Stimulated activated CD4-positive, alpha-beta T cell treated with anti-CD3 and anti-CD28 coated beads, Interleukin-12 subunit alpha, Interleukin-12 subunit beta, amount 100 ng/mL, for 24 hours (primary cell): ENCODE measurements around the gene SVOP.

Source experiments
- DNase-seq, 2 experiments: peaks; one replicate each; pipeline ENCODE4 v3.0.0-alpha.2; 2020; ENCODE audit warnings: low read depth in 2 of 2

Gene SVOP

DNA sequence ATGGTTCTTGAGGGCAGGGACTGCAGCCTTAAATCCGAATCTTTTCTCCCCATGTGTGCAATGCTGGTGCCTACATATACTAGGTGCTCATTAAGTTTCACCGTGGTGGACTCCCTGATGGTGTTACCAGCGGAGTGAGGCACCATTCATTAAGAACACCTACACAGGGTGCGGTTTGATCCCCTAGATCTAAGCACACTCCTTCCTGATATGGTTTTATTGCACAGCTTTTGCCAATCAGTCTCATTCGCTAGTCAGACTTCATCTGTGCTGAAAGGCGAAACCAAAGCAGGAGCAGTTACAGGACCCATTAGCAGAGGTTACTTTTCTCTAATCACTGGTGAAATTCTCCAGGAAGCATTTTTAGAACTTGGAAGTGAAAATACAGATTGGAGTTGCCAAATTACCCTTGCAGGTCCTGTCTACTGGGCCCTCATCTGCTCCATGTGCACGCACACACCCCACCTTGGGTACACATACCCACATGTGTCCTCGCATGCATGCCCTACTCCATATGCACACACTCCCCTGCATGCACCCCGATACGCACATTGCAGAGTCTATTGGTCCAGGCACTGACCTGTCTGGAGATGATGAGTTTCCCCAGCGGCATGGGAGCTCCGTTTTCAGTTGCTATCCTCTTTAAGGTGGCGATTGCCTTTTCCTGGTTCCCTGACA is 82.5 kb downstream of the SVOP start:
- DNase-seq, result no peak

GRCh38 chr12:108935159-108935763 is 85.6 kb downstream of the SVOP start:
- no peak for DNase-seq

DNA sequence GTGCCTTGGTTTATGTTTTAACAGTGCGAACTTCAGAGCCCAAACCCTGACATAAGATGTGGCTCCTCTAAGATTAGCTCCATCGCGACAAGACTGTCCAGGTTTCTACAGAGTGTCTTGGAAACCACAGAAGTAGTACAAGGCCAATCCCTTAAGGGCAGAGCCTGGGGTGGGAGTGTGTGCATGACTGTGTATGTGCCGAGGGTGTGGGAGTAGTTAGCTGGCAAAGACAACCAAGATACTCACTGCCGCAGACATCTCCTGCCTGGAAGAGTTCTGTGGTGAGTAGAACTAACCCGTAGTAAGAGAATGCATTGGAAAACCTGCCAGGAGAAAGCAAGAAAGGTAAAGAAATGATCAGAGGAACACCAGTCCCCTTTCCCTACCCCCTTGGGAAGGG is 86.9 kb downstream of the SVOP start:
- DNase-seq, result no peak

- no peak for DNase-seq
Observed at GRCh38 chr12:108930756-108931155, 90.1 kb downstream of the SVOP start.

DNA sequence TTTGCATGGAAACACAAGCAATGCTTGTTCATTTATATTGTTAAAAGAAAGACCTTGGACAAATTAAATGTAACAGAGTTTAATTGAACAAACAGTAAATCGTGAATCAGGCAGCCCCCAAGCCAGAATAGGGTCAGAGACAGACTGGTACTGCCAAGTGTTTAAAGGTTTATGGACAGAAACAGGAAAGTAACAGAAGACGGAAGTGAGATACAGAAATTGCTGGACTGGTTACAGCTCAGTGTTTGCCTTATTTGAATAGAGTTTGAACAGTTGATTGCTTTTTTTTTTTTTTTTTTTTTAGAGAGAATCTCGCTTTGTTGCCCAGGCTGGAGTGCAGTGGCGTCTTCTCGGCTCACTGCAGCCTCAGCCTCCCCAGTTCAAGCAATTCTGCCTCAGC is 90.7 kb downstream of the SVOP start:
- DNase-seq, result no peak

GRCh38 chr12:108928695-108929094 is 92.2 kb downstream of the SVOP start:
- DNase-seq, result no peak

GRCh38 chr12:108922918-108923317 is 98.0 kb downstream of the SVOP start:
- no peak for DNase-seq

GRCh38 chr12:108921946-108922345 is 98.9 kb downstream of the SVOP start:
- DNase-seq, result no peak

GRCh38 chr12:108918960-108919642 is 101.8 kb downstream of the SVOP start:
- DNase-seq, result no peak

DNA sequence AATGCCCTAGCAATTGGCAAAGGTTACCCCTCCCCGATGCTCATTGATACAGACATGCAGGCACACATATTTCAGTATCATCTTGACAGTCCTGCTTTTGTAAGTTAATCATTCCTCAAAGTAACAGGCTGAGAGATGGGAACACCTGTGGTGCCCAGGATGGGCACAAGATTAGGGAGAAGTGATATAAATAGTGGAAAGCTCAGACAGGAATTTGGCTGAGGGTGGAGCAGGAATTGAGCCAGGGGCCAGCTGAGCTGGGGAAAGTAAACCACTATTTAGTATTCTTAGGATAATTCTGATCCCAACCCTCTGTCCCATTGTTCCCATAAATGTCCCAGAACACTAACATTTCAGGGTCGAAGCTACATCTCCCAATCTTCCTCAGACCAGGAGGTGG is 102.7 kb downstream of the SVOP start:
- no peak for DNase-seq

DNA sequence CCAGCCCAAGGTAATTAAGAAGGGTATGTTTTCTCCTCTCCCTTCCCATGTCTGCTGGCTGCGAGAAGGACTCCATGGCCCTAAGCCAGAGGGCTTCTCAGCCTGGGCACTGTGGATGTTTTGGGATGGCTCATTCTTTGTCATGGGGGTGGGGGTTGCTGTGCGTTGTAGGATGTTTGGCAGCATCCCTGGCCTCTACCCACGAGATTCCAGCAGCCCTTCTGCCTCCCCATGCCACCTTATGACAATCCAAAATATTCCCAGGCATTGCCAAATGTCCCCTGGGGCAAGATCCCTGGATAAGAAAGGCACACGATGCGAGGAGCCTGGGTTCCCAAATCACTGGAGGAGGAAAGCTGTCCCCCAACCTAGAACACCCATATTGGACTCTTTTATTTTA is 104.5 kb downstream of the SVOP start:
- no peak for DNase-seq

- no peak for DNase-seq
Observed at GRCh38 chr12:108915632-108916133, 105.2 kb downstream of the SVOP start.

GRCh38 chr12:108914121-108914531 is 106.7 kb downstream of the SVOP start:
- DNase-seq, result no peak

DNA sequence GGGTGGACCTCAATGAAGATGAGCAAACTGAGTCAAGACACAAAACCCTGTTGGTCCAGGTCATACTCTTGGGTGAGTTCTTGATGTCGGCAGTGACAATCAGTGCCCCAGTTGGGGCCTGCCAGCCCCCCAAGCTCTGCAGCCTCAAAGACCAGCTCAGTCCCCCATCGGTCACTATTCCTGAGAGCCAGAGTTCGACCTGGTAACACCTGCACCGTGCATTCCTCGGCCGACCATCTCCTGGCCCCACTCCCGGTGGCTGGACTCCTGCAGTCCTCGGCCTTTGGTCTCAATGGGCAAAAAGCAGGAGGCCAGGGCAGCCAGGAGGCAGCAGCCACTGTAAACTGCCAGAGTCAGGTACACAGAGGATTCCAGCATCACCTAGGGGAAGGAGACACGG is 108.5 kb downstream of the SVOP start:
- no peak for DNase-seq

DNA sequence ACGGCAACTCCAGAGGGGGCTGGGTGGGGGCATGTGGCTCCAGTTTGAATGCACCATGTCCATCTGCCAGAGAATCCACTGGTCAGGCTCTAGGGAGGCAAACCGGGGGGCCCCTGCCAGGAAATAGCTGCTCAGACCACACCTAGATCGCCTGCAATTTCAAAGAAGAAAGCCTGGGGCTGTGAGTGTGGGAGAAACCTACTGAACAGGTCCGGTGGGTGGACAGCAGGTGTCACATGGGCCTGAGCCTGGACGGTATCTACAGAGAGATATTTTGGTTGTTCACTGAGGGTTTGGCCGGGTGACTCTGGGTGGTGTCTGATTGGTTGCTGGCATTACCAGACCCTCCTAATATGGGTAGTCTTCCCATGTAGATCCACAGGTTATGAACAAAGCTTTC is 109.0 kb downstream of the SVOP start:
- DNase-seq, result no peak

DNA sequence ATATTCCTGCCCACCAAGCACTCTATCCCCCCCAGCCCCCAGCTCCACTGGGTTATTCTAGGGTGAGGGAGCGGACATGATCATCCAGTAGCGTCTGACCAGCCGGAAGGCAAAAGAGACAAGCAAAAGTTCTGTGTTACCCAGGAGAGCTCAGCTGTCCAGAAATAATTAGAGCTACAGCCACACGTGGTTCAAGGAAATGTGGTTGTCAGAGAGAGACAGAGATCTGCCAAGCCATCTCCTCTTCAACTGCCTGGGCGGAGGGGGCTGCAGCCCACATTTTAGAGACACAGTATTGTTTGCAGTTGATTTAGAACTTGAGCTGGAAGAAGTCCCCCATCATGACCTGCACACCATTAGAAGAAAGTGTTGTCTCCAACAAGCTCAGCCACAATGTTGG is 110.5 kb downstream of the SVOP start:
- no peak for DNase-seq

DNA sequence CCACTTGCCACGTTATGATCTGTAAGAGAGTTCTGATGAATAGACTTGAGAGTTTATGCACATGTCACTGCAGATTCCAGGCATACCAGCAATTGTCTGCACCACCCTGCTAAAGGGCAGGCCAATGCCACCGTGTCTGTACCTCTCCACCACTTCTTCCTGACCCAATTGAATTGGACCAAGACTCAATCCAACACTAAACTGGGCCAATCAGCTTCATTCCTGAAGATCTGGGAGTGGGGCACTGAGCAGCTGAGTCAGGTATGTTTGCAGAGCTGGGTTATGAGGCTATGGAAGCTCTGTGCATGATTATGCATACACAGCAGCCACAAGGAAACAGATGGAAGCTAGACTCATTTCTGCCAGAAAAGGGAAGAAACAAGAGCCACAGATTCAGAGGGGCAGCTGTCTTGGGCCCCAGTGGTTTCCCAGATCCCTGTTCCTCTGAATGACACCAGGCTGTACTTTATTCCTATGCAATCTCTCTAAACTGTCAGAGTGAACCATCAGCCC is 113.0 kb downstream of the SVOP start:
- no peak for DNase-seq

DNA sequence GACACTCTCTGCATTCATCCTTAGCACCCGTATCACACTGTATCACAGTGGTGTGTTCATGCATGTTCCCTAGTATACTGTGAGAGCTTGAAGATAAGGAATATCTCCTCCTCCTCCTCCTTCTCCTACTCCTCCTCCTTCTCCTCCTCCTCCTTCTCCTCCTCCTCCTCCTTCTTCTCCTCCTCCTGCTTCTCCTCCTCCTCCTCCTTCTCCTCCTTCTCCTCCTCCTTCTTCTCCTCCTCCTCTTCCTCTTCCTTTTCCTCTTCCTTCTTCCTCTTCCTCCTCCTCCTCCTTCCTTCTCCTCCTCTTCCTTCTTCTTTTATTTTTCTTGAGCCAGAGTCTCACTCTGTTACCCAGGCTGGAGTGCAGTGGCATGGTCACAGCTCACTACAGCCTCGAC is 113.9 kb downstream of the SVOP start:
- DNase-seq, result no peak

- no peak for DNase-seq
Observed at GRCh38 chr12:108905725-108906124, 115.1 kb downstream of the SVOP start.

- DNase-seq, result no peak
Observed at GRCh38 chr12:108899145-108899544, 121.7 kb downstream of the SVOP start.

- no peak for DNase-seq
Observed at GRCh38 chr12:108896817-108897216, 124.1 kb downstream of the SVOP start.

DNA sequence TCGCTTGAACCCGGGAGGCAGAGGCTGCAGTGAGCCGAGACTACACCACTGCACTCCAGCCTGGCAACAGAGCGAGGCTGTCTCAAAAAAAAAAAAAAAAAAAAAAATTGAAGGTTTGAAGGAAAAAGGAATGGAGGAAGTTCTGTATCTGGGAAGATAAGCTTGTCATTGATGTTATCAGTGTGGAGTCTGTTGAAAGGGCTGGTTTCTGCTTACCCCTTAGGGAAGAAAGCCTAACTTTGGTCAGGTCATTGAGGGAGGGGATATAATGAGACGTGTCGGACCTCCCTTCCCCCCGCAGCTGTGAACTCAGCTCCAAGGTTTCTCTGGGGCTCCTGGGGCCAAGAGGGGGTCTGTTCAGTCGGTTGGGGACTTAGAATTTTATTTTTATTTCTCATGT is 124.5 kb downstream of the SVOP start:
- DNase-seq, result no peak
